ENCODE results near the gene HCRTR1.
"Not testable (repeated sequence)": the region's sequence is repeated elsewhere in the genome, so short reads cannot be mapped to it uniquely, and the experiment has no call there.

Gene HCRTR1

GRCh38 chr1:31585736-31586365 is 31.6 kb upstream of the HCRTR1 start:
- Histone ChIP-seq H2BK120ac (ENCODE audit: low read depth, low read length) (no peak overlapping the region), H2BK5ac (ENCODE audit: low read length) (peak overlapping the region; percentile 48), H2BK15ac (ENCODE audit: low read length) (no peak overlapping the region), H2AK5ac (ENCODE audit: low read depth, low read length) (peak overlapping the region; percentile 54), H3K9ac (ENCODE audit: low read depth, low read length, poor library complexity) (peak overlapping the region; percentile 12), H2BK12ac (ENCODE audit: low read length) (no peak overlapping the region), H3K36me3 (replicated peaks in 1 of 2; ENCODE audit: control insufficient read depth in 2 of 2, insufficient read depth in 2 of 2, low read length in 2 of 2) (no peaks in the 10 kb centered on the region), H3K4me1 (ENCODE audit: control insufficient read depth in 2 of 2, insufficient read depth in 1 of 2, low read depth in 1 of 2, low read length in 2 of 2) (no peaks in the 10 kb centered on the region), H3K27me3 (ENCODE audit: control insufficient read depth in 3 of 3, insufficient read depth in 3 of 3, low read depth in 1 of 3, low read length in 3 of 3) (peaks cover 0 to 73% (median 19%) of the 10 kb centered on the region in 3 experiments), H3K79me1 (ENCODE audit: low read depth, low read length) (no peaks in the 10 kb centered on the region), H3K14ac (ENCODE audit: low read length) (no peak overlapping the region), H2AFZ (ENCODE audit: low read length) (no peak overlapping the region), H3K23ac (ENCODE audit: low read depth, low read length, poor library complexity) (no peak overlapping the region), H3K4ac (ENCODE audit: low read length) (no peak overlapping the region), H3K27ac (replicated peaks; ENCODE audit: low read length) (no peak overlapping the region), H3K4me3 (ENCODE audit: low read length in 2 of 2) (no peak overlapping the region), H4K91ac (ENCODE audit: low read depth, low read length, poor library complexity) (no peak overlapping the region), H3K9me3 (replicated peaks in 1 of 2; ENCODE audit: control insufficient read depth in 2 of 2, insufficient read depth in 1 of 2, low read depth in 1 of 2, low read length in 2 of 2) (no peaks in the 10 kb centered on the region), H3K18ac (ENCODE audit: low read length) (peak overlapping the region; percentile 19), H3K4me2 (ENCODE audit: insufficient read depth, low read length, poor library complexity, severe bottlenecking) (no peak overlapping the region), H4K8ac (ENCODE audit: low read depth, low read length) (no peak overlapping the region)
- no peak for DNase-seq (ENCODE audit: low spot score)
- WGBS, 2 donors (ENCODE audit: extremely low coverage in 2 of 2, insufficient read length in 2 of 2, insufficient replicate concordance in 1 of 2): no CpG with 5 or more reads among the region's 11 CpGs

- Histone ChIP-seq H3K9me3 (replicated peaks in 1 of 2; ENCODE audit: control insufficient read depth in 2 of 2, insufficient read depth in 1 of 2, low read depth in 1 of 2, low read length in 2 of 2) (no peaks in the 10 kb centered on the region), H2AFZ (ENCODE audit: low read length) (no peak overlapping the region), H3K14ac (ENCODE audit: low read length) (no peak overlapping the region), H2BK120ac (ENCODE audit: low read depth, low read length) (no peak overlapping the region), H2BK15ac (ENCODE audit: low read length) (peak overlapping the region; percentile 62), H3K4ac (ENCODE audit: low read length) (no peak overlapping the region), H4K8ac (ENCODE audit: low read depth, low read length) (peak overlapping the region; percentile 48), H3K27me3 (ENCODE audit: control insufficient read depth in 3 of 3, insufficient read depth in 3 of 3, low read depth in 1 of 3, low read length in 3 of 3) (peaks cover 0 to 73% (median 19%) of the 10 kb centered on the region in 3 experiments), H3K18ac (ENCODE audit: low read length) (peak overlapping the region; percentile 22), H2AK5ac (ENCODE audit: low read depth, low read length) (peak overlapping the region; percentile 81), H3K4me1 (ENCODE audit: control insufficient read depth in 2 of 2, insufficient read depth in 1 of 2, low read depth in 1 of 2, low read length in 2 of 2) (no peaks in the 10 kb centered on the region), H3K79me1 (ENCODE audit: low read depth, low read length) (no peaks in the 10 kb centered on the region), H3K4me3 (ENCODE audit: low read length in 2 of 2) (peak overlapping the region in 1 of 2 donors; percentile 53), H4K91ac (ENCODE audit: low read depth, low read length, poor library complexity) (no peak overlapping the region), H3K27ac (replicated peaks; ENCODE audit: low read length) (no peak overlapping the region), H2BK12ac (ENCODE audit: low read length) (no peak overlapping the region), H3K36me3 (replicated peaks in 1 of 2; ENCODE audit: control insufficient read depth in 2 of 2, insufficient read depth in 2 of 2, low read length in 2 of 2) (no peaks in the 10 kb centered on the region), H3K23ac (ENCODE audit: low read depth, low read length, poor library complexity) (no peak overlapping the region), H2BK5ac (ENCODE audit: low read length) (peak overlapping the region; percentile 48), H3K4me2 (ENCODE audit: insufficient read depth, low read length, poor library complexity, severe bottlenecking) (peak overlapping the region; percentile 32), H3K9ac (ENCODE audit: low read depth, low read length, poor library complexity) (no peak overlapping the region)
- no CpG with 5 or more reads among the region's 47 CpGs for WGBS, 2 donors (ENCODE audit: extremely low coverage in 2 of 2, insufficient read length in 2 of 2, insufficient replicate concordance in 1 of 2)
- DNase-seq (ENCODE audit: low spot score): no peak
These were observed 30.8 kb upstream of the HCRTR1 start for GRCh38 chr1:31586376-31587327.

DNA sequence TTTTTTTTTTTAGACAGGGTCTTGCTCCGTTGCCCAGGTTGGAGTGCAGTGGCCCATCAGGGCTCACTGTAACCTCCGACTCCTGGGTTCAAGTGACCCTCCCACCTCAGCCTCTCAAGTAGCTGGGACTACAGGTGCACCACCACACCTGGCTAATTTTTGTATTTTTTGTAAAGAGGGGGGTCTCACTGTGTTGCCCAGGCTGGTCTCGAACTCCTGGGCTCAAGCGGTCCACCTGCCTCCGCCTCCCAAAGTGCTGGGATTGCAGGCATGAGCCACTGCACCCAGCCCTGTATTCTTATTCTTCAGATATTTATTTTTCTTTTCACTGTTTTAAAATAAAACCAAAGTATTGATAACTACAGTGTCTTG is 30.2 kb upstream of the HCRTR1 start:
- not testable (repeated sequence) for H2BK15ac ChIP-seq (ENCODE audit: low read length); H2AFZ ChIP-seq (ENCODE audit: low read length); H3K4me1 ChIP-seq (ENCODE audit: control insufficient read depth in 2 of 2, insufficient read depth in 1 of 2, low read depth in 1 of 2, low read length in 2 of 2); H3K27ac ChIP-seq (replicated peaks; ENCODE audit: low read length); H3K9ac ChIP-seq (ENCODE audit: low read depth, low read length, poor library complexity); H3K4me3 ChIP-seq (ENCODE audit: low read length in 2 of 2); H3K79me1 ChIP-seq (ENCODE audit: low read depth, low read length); H4K8ac ChIP-seq (ENCODE audit: low read depth, low read length); H3K4ac ChIP-seq (ENCODE audit: low read length); H3K18ac ChIP-seq (ENCODE audit: low read length); DNase-seq (ENCODE audit: low spot score); H3K9me3 ChIP-seq (replicated peaks in 1 of 2; ENCODE audit: control insufficient read depth in 2 of 2, insufficient read depth in 1 of 2, low read depth in 1 of 2, low read length in 2 of 2); H3K36me3 ChIP-seq (replicated peaks in 1 of 2; ENCODE audit: control insufficient read depth in 2 of 2, insufficient read depth in 2 of 2, low read length in 2 of 2); H3K4me2 ChIP-seq (ENCODE audit: insufficient read depth, low read length, poor library complexity, severe bottlenecking); H2BK5ac ChIP-seq (ENCODE audit: low read length); H2BK120ac ChIP-seq (ENCODE audit: low read depth, low read length); H2AK5ac ChIP-seq (ENCODE audit: low read depth, low read length); H4K91ac ChIP-seq (ENCODE audit: low read depth, low read length, poor library complexity); H2BK12ac ChIP-seq (ENCODE audit: low read length); H3K23ac ChIP-seq (ENCODE audit: low read depth, low read length, poor library complexity); H3K14ac ChIP-seq (ENCODE audit: low read length)
- WGBS, 2 donors (ENCODE audit: extremely low coverage in 2 of 2, insufficient read length in 2 of 2, insufficient replicate concordance in 1 of 2): no CpG with 5 or more reads among the region's 5 CpGs
- peaks cover 0 to 74% (median 19%) of the 10 kb centered on the region in 3 experiments for H3K27me3 ChIP-seq (ENCODE audit: control insufficient read depth in 3 of 3, insufficient read depth in 3 of 3, low read depth in 1 of 3, low read length in 3 of 3)

All from neuronal stem cell (in vitro differentiated cells).